ENCODE measurements around the gene POTEF.
"Not testable (repeated sequence)": the region's sequence is repeated elsewhere in the genome, so short reads cannot be mapped to it uniquely, and the experiment has no call there.

The POTEF gene

GRCh38 chr2:130129120-130129829 lies at the start of gene POTEF:
Gene POTEF (minus strand): TSS chr2:130129222. CDS start chr2:130120515, 8,707 bp downstream.
- H3K79me2 ChIP-seq (ENCODE audit: low read length); H3K9me3 ChIP-seq (replicated peaks; ENCODE audit: insufficient read depth, low read length); DNase-seq; H2AFZ ChIP-seq (ENCODE audit: low read length); H3K4me1 ChIP-seq (ENCODE audit: low read length); H3K4me3 ChIP-seq (ENCODE audit: low read length); H3K36me3 ChIP-seq (replicated peaks; ENCODE audit: insufficient read depth, low read length); H4K20me1 ChIP-seq (ENCODE audit: insufficient read depth, low read length); H3K27me3 ChIP-seq (replicated peaks; ENCODE audit: insufficient read depth, low read length); H3K9ac ChIP-seq (ENCODE audit: low read length); H3F3A ChIP-seq (ENCODE audit: insufficient read depth, low read length); H3K4me2 ChIP-seq (ENCODE audit: low read depth, low read length); H3K27ac ChIP-seq (ENCODE audit: low read length); H3K9me2 ChIP-seq (replicated peaks; ENCODE audit: insufficient read depth, low read length): not testable (repeated sequence)

GRCh38 chr2:130174866-130175265 lies 45.8 kb upstream of the POTEF start:
- not testable (repeated sequence) for H3K9me2 ChIP-seq (replicated peaks; ENCODE audit: insufficient read depth, low read length); DNase-seq; H2AFZ ChIP-seq (ENCODE audit: low read length)

GRCh38 chr2:130169896-130170295 lies 40.9 kb upstream of the POTEF start:
- no peak for DNase-seq

More at GRCh38 chr2:130174866-130175265, 45.8 kb upstream of the POTEF start:
- H4K20me1 ChIP-seq (ENCODE audit: insufficient read depth, low read length); H3K9ac ChIP-seq (ENCODE audit: low read length); H3K36me3 ChIP-seq (replicated peaks; ENCODE audit: insufficient read depth, low read length); H3K4me2 ChIP-seq (ENCODE audit: low read depth, low read length); H3K27ac ChIP-seq (ENCODE audit: low read length); H3F3A ChIP-seq (ENCODE audit: insufficient read depth, low read length); H3K4me3 ChIP-seq (ENCODE audit: low read length); H3K27me3 ChIP-seq (replicated peaks; ENCODE audit: insufficient read depth, low read length); H3K4me1 ChIP-seq (ENCODE audit: low read length); H3K9me3 ChIP-seq (replicated peaks; ENCODE audit: insufficient read depth, low read length): not testable (repeated sequence)
- peaks cover 50% of the 10 kb centered on the region for H3K79me2 ChIP-seq (ENCODE audit: low read length)

GRCh38 chr2:130169163-130169562 lies 40.1 kb upstream of the POTEF start:
- not testable (repeated sequence) for DNase-seq

More at GRCh38 chr2:130169896-130170295, 40.9 kb upstream of the POTEF start:
- Histone ChIP-seq H3K4me2 (ENCODE audit: low read depth, low read length) (no peak overlapping the region), H3K9me3 (replicated peaks; ENCODE audit: insufficient read depth, low read length) (no peaks in the 10 kb centered on the region), H3K27ac (ENCODE audit: low read length) (no peak overlapping the region), H3K36me3 (replicated peaks; ENCODE audit: insufficient read depth, low read length) (no peaks in the 10 kb centered on the region), H3K27me3 (replicated peaks; ENCODE audit: insufficient read depth, low read length) (no peaks in the 10 kb centered on the region), H3F3A (ENCODE audit: insufficient read depth, low read length) (no peaks in the 10 kb centered on the region), H3K4me3 (ENCODE audit: low read length) (no peak overlapping the region), H3K79me2 (ENCODE audit: low read length) (peaks cover 5% of the 10 kb centered on the region; the same call in 1 of the 2 replicates), H4K20me1 (ENCODE audit: insufficient read depth, low read length) (no peaks in the 10 kb centered on the region), H2AFZ (ENCODE audit: low read length) (no peak overlapping the region), H3K4me1 (ENCODE audit: low read length) (no peaks in the 10 kb centered on the region), H3K9me2 (replicated peaks; ENCODE audit: insufficient read depth, low read length) (no peaks in the 10 kb centered on the region), H3K9ac (ENCODE audit: low read length) (no peak overlapping the region)
- TF ChIP-seq EZH2 (optimal IDR thresholded peaks at IDR 0.05; ENCODE audit: low read depth, low read length), result no peak
- TF ChIP-seq EZH2phosphoT487 (IDR thresholded peaks at IDR 0.05; ENCODE audit: low read length), result no peak
- TF ChIP-seq CTCF (IDR thresholded peaks at IDR 0.05; ENCODE audit: low read length), result no peak

GRCh38 chr2:130166611-130167010 lies 37.6 kb upstream of the POTEF start:
- H3K79me2 ChIP-seq (ENCODE audit: low read length); DNase-seq; H3K36me3 ChIP-seq (replicated peaks; ENCODE audit: insufficient read depth, low read length); H4K20me1 ChIP-seq (ENCODE audit: insufficient read depth, low read length); H3K27me3 ChIP-seq (replicated peaks; ENCODE audit: insufficient read depth, low read length); H3K27ac ChIP-seq (ENCODE audit: low read length); H3K4me1 ChIP-seq (ENCODE audit: low read length); H3K9ac ChIP-seq (ENCODE audit: low read length); H3K9me2 ChIP-seq (replicated peaks; ENCODE audit: insufficient read depth, low read length); H3K4me3 ChIP-seq (ENCODE audit: low read length); H2AFZ ChIP-seq (ENCODE audit: low read length); H3K4me2 ChIP-seq (ENCODE audit: low read depth, low read length); H3K9me3 ChIP-seq (replicated peaks; ENCODE audit: insufficient read depth, low read length); H3F3A ChIP-seq (ENCODE audit: insufficient read depth, low read length): not testable (repeated sequence)

More at GRCh38 chr2:130169163-130169562, 40.1 kb upstream of the POTEF start:
- H3K4me3 ChIP-seq (ENCODE audit: low read length); H3K27ac ChIP-seq (ENCODE audit: low read length); H3K9ac ChIP-seq (ENCODE audit: low read length); H3K9me3 ChIP-seq (replicated peaks; ENCODE audit: insufficient read depth, low read length); H3K4me2 ChIP-seq (ENCODE audit: low read depth, low read length); H3K36me3 ChIP-seq (replicated peaks; ENCODE audit: insufficient read depth, low read length); H3K27me3 ChIP-seq (replicated peaks; ENCODE audit: insufficient read depth, low read length); H4K20me1 ChIP-seq (ENCODE audit: insufficient read depth, low read length); H2AFZ ChIP-seq (ENCODE audit: low read length); H3K4me1 ChIP-seq (ENCODE audit: low read length); H3F3A ChIP-seq (ENCODE audit: insufficient read depth, low read length); H3K9me2 ChIP-seq (replicated peaks; ENCODE audit: insufficient read depth, low read length); H3K79me2 ChIP-seq (ENCODE audit: low read length): not testable (repeated sequence)

Data from MM.1S (cell line).